HepG2 (cell line): ENCODE data around the gene ZPR1. TPM values are rescaled to one million over a fixed set of nuclear protein-coding genes. Genes with fewer than 3 reads are reported as not detected.

Experiments used
- FOXA3 ChIP-seq: IDR thresholded peaks from 2 replicates; pipeline ENCODE4 v1.6.1; 2016; ENCODE audit warnings: missing genetic modification reagents, missing compliant biosample characterization
- HNRNPLL ChIP-seq: fragments of 200-400 bp; formaldehyde crosslinking; IDR thresholded peaks from 2 replicates; pipeline ENCODE4 v1.6.1; 2017; ENCODE audit warnings: mild to moderate bottlenecking, low read depth, low read length; ENCODE audit not compliant: poor library complexity, severe bottlenecking
- IRF2 ChIP-seq: IDR thresholded peaks from 2 replicates; pipeline ENCODE4 v1.6.1; 2018; ENCODE audit warnings: missing genetic modification reagents, missing compliant biosample characterization
- KDM1A ChIP-seq: IDR thresholded peaks from 2 replicates; pipeline ENCODE4 v1.6.1; 2016; ENCODE audit warnings: missing compliant biosample characterization
- MXI1 ChIP-seq: IDR thresholded peaks from 3 replicates; pipeline ENCODE4 v1.6.1; 2012; ENCODE audit warnings: low read depth, low read length, inconsistent platforms, borderline replicate concordance
- NFKB2 ChIP-seq: sonication (generic); formaldehyde crosslinking; IDR thresholded peaks from 2 replicates; pipeline ENCODE4 v1.4.0; 2020; ENCODE audit warnings: missing genetic modification reagents, borderline replicate concordance
- NFYC ChIP-seq: IDR thresholded peaks from 2 replicates; pipeline ENCODE4 v1.6.1; 2016; ENCODE audit warnings: missing genetic modification reagents, missing compliant biosample characterization
- NR2F6 ChIP-seq, 2 experiments: IDR thresholded peaks; 2 replicates each; pipeline ENCODE4 v1.6.1; 2016; ENCODE audit warnings: antibody characterized with exemption in 1 of 2, mild to moderate bottlenecking in 1 of 2
- PCBP1 ChIP-seq: fragments of 200-400 bp; formaldehyde crosslinking; IDR thresholded peaks from 2 replicates; pipeline ENCODE4 v1.6.1; 2017; ENCODE audit warnings: mild to moderate bottlenecking, low read depth, low read length, borderline replicate concordance
- RELA ChIP-seq: sonication (generic); formaldehyde crosslinking; IDR thresholded peaks from 2 replicates; pipeline ENCODE4 v1.4.0; 2020; ENCODE audit warnings: missing genetic modification reagents
- SSRP1 ChIP-seq: IDR thresholded peaks from 2 replicates; pipeline ENCODE4 v1.6.1; 2016; ENCODE audit warnings: control low read depth
- TBL1XR1 ChIP-seq: fragments of 150-350 bp; IDR thresholded peaks from 2 replicates; pipeline ENCODE4 v1.6.1; 2014; ENCODE audit warnings: borderline replicate concordance, low read length; ENCODE audit not compliant: partially characterized antibody
- TEAD2 ChIP-seq: sonication (generic); formaldehyde crosslinking; IDR thresholded peaks from 2 replicates; pipeline ENCODE4 v1.9.0; 2021; ENCODE audit warnings: missing genetic modification reagents
- TGIF2 ChIP-seq: IDR thresholded peaks from 2 replicates; pipeline ENCODE4 v1.6.1; 2016; ENCODE audit warnings: control low read depth, missing compliant biosample characterization
- ZBTB1 ChIP-seq: sonication (generic); formaldehyde crosslinking; IDR thresholded peaks from 2 replicates; pipeline ENCODE4 v1.4.0; 2020; ENCODE audit warnings: missing genetic modification reagents, borderline replicate concordance
- ZNF282 ChIP-seq: fragments of 450-650 bp; IDR thresholded peaks from 2 replicates; pipeline ENCODE4 v1.6.1; 2018; ENCODE audit not compliant: partially characterized antibody
- ZNF3 ChIP-seq: IDR thresholded peaks from 2 replicates; pipeline ENCODE4 v1.7.0; 2017; ENCODE audit warnings: inconsistent platforms
- ZNF317 ChIP-seq: sonication (generic); formaldehyde crosslinking; IDR thresholded peaks from 2 replicates; pipeline ENCODE4 v1.5.0; 2020; ENCODE audit warnings: mild to moderate bottlenecking, missing genetic modification reagents
- ZNF460 ChIP-seq: sonication (generic); formaldehyde crosslinking; IDR thresholded peaks from 2 replicates; pipeline ENCODE4 v1.5.1; 2020; ENCODE audit warnings: missing genetic modification reagents, mild to moderate bottlenecking, borderline replicate concordance
- ZNF496 ChIP-seq: sonication (generic); formaldehyde crosslinking; IDR thresholded peaks from 2 replicates; pipeline ENCODE4 v1.8.1; 2023; ENCODE audit warnings: mild to moderate bottlenecking, moderate library complexity, missing genetic modification reagents; ENCODE audit not compliant: insufficient replicate concordance
- ZSCAN29 ChIP-seq: sonication (generic); formaldehyde crosslinking; conservative IDR thresholded peaks from 2 replicates; pipeline ENCODE4 v1.4.0; 2020; ENCODE audit warnings: mild to moderate bottlenecking, missing genetic modification reagents
- polyA plus RNA-seq, 8 experiments: library from polyadenylated mRNA; depleted of rRNA in 3 of 8; stranded (reverse) in 7 of 8; unstranded in 1 of 8; fragments of >200 nt; fragmentation: Illumina TruSeq in 4 of 8; extraction: Trizol in 4 of 8; gene quantifications; 2 replicates each; pipeline versions ENCODE4 v1.2.1 to v1.2.3, GENCODE V29; 2011 to 2016; ENCODE audit warnings: low read depth in 4 of 8, missing spikeins in 1 of 8, mixed read lengths in 1 of 8; ENCODE audit not compliant: insufficient read depth in 1 of 8
- total RNA-seq, 5 experiments: library from RNA; depleted of rRNA; stranded (reverse); fragments of >200 nt; fragmentation: Illumina TruSeq; extraction: Trizol; gene quantifications; 2 replicates each; pipeline ENCODE4 v1.2.3, GENCODE V29; 2016; ENCODE audit warnings: low read depth in 1 of 5
- TF ChIP-seq, protein P1 (sequence below): IDR thresholded peaks from 2 replicates; pipeline ENCODE4 v1.6.1; 2018; ENCODE audit warnings: missing genetic modification reagents, mild to moderate bottlenecking, missing compliant biosample characterization
- TF ChIP-seq, protein P2 (sequence below): IDR thresholded peaks from 2 replicates; pipeline ENCODE4 v1.6.1; 2016; ENCODE audit warnings: missing compliant biosample characterization, missing genetic modification reagents, borderline replicate concordance
- TF ChIP-seq, protein P3 (sequence below): sonication (generic); formaldehyde crosslinking; IDR thresholded peaks from 2 replicates; pipeline ENCODE4 v1.4.0; 2020; ENCODE audit warnings: missing genetic modification reagents
- TF ChIP-seq, protein P4 (sequence below): sonication (generic); formaldehyde crosslinking; IDR thresholded peaks from 2 replicates; pipeline ENCODE4 v1.5.0; 2020; ENCODE audit warnings: mild to moderate bottlenecking, missing genetic modification reagents

ZPR1 gene
- total and polyA plus RNA-seq, 2 of the 13 experiments (the other 11 are each of a cell fraction or from before 2014, with no cell fraction given): 40.0 to 79.3 TPM

DNA sequence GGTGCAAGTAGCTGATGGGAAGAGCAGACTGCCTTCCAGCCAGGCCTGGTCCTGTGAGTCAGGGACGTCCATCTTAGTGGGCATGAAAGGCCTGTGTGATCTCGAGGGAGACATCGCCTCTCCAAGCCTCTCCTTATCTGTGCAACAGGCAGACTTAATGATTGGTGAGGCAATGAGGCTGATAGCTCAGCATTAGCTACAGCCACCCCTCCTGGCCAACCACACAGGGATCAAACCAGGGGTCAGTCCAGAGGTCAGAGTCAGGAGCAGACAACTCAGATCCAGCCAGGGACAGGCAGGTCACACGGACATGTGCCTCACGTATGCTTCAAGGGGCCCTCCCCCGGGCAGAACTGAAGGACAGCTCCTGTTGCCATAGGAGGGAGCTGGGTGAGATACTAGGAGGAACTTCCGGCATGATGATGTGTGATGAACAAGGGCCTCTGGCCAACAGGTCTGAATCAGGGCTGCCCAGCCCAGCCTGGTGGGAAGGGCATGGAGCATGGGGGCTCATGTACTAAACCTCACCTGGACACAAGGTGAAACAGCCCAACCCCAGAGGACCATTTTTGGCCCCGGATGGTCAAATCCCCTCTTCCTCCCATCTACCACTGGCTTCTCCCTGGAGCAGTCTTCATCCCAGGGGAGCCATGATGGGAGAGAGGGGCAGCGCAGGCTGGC, 39.1 kb upstream of the ZPR1 start (continued):
- TF ChIP-seq RELA (CRISPR knock-in tag): no peak
- TF ChIP-seq ZBTB1 (CRISPR knock-in tag): no peak
- TF ChIP-seq IRF2: peak; percentile 80
- peak; percentile 33; the same call in 1 of the 2 replicates for TF ChIP-seq ZNF3
- TF ChIP-seq, protein P1, sequence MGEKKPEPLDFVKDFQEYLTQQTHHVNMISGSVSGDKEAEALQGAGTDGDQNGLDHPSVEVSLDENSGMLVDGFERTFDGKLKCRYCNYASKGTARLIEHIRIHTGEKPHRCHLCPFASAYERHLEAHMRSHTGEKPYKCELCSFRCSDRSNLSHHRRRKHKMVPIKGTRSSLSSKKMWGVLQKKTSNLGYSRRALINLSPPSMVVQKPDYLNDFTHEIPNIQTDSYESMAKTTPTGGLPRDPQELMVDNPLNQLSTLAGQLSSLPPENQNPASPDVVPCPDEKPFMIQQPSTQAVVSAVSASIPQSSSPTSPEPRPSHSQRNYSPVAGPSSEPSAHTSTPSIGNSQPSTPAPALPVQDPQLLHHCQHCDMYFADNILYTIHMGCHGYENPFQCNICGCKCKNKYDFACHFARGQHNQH: peak; percentile 95
- TF ChIP-seq, protein P2, sequence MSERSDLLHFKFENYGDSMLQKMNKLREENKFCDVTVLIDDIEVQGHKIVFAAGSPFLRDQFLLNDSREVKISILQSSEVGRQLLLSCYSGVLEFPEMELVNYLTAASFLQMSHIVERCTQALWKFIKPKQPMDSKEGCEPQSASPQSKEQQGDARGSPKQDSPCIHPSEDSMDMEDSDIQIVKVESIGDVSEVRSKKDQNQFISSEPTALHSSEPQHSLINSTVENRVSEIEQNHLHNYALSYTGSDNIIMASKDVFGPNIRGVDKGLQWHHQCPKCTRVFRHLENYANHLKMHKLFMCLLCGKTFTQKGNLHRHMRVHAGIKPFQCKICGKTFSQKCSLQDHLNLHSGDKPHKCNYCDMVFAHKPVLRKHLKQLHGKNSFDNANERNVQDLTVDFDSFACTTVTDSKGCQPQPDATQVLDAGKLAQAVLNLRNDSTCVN (CRISPR knock-in tag): peak; percentile 48; the same call in 1 of the 2 replicates
- TF ChIP-seq MXI1: peak; percentile 63; the same call in 1 of the 3 replicates
- TF ChIP-seq NFKB2 (CRISPR knock-in tag): peak; percentile 61
- peak; percentile 15 for TF ChIP-seq TBL1XR1
- no peak for TF ChIP-seq TGIF2
- no peak for TF ChIP-seq ZNF496 (CRISPR knock-in tag)
- peak; percentile 57 for TF ChIP-seq NFYC (CRISPR knock-in tag)
- peak; percentile 84 for TF ChIP-seq ZNF317 (CRISPR knock-in tag)
- peak; percentile 99 for TF ChIP-seq NR2F6 (IDR thresholded peaks at IDR 0.05)
- peak; percentile 99 for TF ChIP-seq NR2F6 (CRISPR knock-in tag; IDR thresholded peaks at IDR 0.05)
- TF ChIP-seq PCBP1: no peak
- peak; percentile 77 for TF ChIP-seq ZSCAN29 (CRISPR knock-in tag)
- TF ChIP-seq, protein P3, sequence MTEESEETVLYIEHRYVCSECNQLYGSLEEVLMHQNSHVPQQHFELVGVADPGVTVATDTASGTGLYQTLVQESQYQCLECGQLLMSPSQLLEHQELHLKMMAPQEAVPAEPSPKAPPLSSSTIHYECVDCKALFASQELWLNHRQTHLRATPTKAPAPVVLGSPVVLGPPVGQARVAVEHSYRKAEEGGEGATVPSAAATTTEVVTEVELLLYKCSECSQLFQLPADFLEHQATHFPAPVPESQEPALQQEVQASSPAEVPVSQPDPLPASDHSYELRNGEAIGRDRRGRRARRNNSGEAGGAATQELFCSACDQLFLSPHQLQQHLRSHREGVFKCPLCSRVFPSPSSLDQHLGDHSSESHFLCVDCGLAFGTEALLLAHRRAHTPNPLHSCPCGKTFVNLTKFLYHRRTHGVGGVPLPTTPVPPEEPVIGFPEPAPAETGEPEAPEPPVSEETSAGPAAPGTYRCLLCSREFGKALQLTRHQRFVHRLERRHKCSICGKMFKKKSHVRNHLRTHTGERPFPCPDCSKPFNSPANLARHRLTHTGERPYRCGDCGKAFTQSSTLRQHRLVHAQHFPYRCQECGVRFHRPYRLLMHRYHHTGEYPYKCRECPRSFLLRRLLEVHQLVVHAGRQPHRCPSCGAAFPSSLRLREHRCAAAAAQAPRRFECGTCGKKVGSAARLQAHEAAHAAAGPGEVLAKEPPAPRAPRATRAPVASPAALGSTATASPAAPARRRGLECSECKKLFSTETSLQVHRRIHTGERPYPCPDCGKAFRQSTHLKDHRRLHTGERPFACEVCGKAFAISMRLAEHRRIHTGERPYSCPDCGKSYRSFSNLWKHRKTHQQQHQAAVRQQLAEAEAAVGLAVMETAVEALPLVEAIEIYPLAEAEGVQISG (CRISPR knock-in tag): peak; percentile 86
- TF ChIP-seq ZNF460 (CRISPR knock-in tag): peak; percentile 31; the same call in 1 of the 2 replicates
- TF ChIP-seq HNRNPLL: no peak
- TF ChIP-seq SSRP1 (CRISPR knock-in tag): no peak
- TF ChIP-seq, protein P4, sequence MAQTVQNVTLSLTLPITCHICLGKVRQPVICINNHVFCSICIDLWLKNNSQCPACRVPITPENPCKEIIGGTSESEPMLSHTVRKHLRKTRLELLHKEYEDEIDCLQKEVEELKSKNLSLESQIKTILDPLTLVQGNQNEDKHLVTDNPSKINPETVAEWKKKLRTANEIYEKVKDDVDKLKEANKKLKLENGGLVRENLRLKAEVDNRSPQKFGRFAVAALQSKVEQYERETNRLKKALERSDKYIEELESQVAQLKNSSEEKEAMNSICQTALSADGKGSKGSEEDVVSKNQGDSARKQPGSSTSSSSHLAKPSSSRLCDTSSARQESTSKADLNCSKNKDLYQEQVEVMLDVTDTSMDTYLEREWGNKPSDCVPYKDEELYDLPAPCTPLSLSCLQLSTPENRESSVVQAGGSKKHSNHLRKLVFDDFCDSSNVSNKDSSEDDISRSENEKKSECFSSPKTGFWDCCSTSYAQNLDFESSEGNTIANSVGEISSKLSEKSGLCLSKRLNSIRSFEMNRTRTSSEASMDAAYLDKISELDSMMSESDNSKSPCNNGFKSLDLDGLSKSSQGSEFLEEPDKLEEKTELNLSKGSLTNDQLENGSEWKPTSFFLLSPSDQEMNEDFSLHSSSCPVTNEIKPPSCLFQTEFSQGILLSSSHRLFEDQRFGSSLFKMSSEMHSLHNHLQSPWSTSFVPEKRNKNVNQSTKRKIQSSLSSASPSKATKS (CRISPR knock-in tag): no peak
- TF ChIP-seq TEAD2: no peak
- peak; percentile 94 for TF ChIP-seq KDM1A (CRISPR knock-in tag)
- TF ChIP-seq ZNF282: no peak
- TF ChIP-seq FOXA3 (CRISPR knock-in tag): peak; percentile 87
